AG04450 (cell line): ENCODE data around the gene ZNF746. TPM values are rescaled to one million over a fixed set of nuclear protein-coding genes. Genes with fewer than 3 reads are reported as not detected.

Experiments
- polyA plus RNA-seq: library from polyadenylated mRNA; depleted of rRNA; stranded (reverse); fragments of >200 nt; gene quantifications from 2 replicates; pipeline ENCODE4 v1.2.3, GENCODE V29; 2011; rRNA removed

Gene ZNF746
- polyA plus RNA-seq, 1 experiment: 4.6 TPM

Other genes with a start within 250 kb of the ZNF746 start
- 5.2 TPM in 2 replicates for gene ZNF783, start 235.6 kb downstream of the ZNF746 start, polyA plus RNA-seq
- 3.4 and 3.8 TPM in 2 replicates for gene ZNF777, start 36.7 kb downstream of the ZNF746 start, polyA plus RNA-seq